HepG2 (cell line): ENCODE measurements around the gene EIF3L. TPM values are rescaled to one million over a fixed set of nuclear protein-coding genes. Genes with fewer than 3 reads are reported as not detected.

Experiments
- ATAC-seq: fragments of 200-7000 bp; cut with Tn5 transposase; 3 replicates; pipeline ENCODE4 v1.9.1; 2020; ENCODE audit warnings: mild to moderate bottlenecking, moderate library complexity
- BruUV-seq: library from RNA; stranded (reverse); fragments of 400-500 nt; replicated peaks from 2 replicates; lab custom pipeline; 2021; lab: Mats Ljungman, UMichigan
- CTCF ChIA-PET: fragments of 300-600 bp; formaldehyde crosslinking; extraction: SDS; loops from one replicate; lab custom pipeline; 2021; ENCODE audit warnings: low total read pairs, inconsistent platforms, low intra/inter-chr PET ratio; lab: Yijun Ruan, JAX
- POLR2A ChIA-PET: fragments of 350-600 bp; sonication (Branson Sonifier 250); formaldehyde crosslinking; loops from one replicate; lab custom pipeline; 2020; ENCODE audit warnings: antibody characterized with exemption, inconsistent platforms; lab: Yijun Ruan, JAX
- DNase-seq: peaks from one replicate; pipeline ENCODE4 v3.0.0-alpha.2; 2015; ENCODE audit warnings: low spot score
- FAIRE-seq: peaks from 3 replicates; lab custom pipeline; 2011; peaks lifted over from hg19 to GRCh38; lab: Jason Lieb, UNC
- H2AFZ ChIP-seq: one replicate; pipeline ENCODE4 v1.6.1; 2011; ENCODE audit warnings: low read length, inconsistent platforms
- H3K27ac ChIP-seq: fragments of 300-600 bp; 3 replicates; pipeline ENCODE4 v1.8.0; 2011; ENCODE audit warnings: mixed run types, mild to moderate bottlenecking, mixed read lengths, low read length, inconsistent platforms; ENCODE audit not compliant: insufficient read depth; ENCODE audit errors: extremely low read length
- H3K27me3 ChIP-seq, 2 experiments: fragments of 200-600 bp in 1 of 2; 2 replicates in 1 of 2; 3 replicates in 1 of 2; pipeline versions ENCODE4 v1.6.0 to v1.8.0; 2011; ENCODE audit warnings: low read length in 2 of 2, mild to moderate bottlenecking in 2 of 2, moderate library complexity in 2 of 2, inconsistent platforms in 1 of 2; ENCODE audit not compliant: insufficient read depth in 2 of 2, control insufficient read depth in 1 of 2
- H3K36me3 ChIP-seq, 2 experiments: fragments of 200-600 bp in 1 of 2; replicated peaks in 1 of 2; 2 replicates in 1 of 2; 3 replicates in 1 of 2; pipeline versions ENCODE4 v1.5.1 to v1.8.0; 2011; ENCODE audit warnings: low read length in 2 of 2, inconsistent platforms in 1 of 2; ENCODE audit not compliant: insufficient read depth in 2 of 2, control insufficient read depth in 1 of 2
- H3K4me1 ChIP-seq: 2 replicates; pipeline ENCODE4 v1.5.1; 2012; ENCODE audit warnings: low read length, inconsistent platforms; ENCODE audit not compliant: insufficient read depth
- H3K4me2 ChIP-seq: 2 replicates; pipeline ENCODE4 v1.6.0; 2011; ENCODE audit warnings: low read depth, low read length, inconsistent platforms
- H3K4me3 ChIP-seq, 3 experiments: fragments of 200-600 bp in 1 of 3; sonication (generic), shearing (Covaris generic) in 1 of 3; replicated peaks in 1 of 3; 2 replicates each; pipeline ENCODE4 v1.5.1; 2011 to 2016; ENCODE audit warnings: low read length in 3 of 3, inconsistent platforms in 2 of 3, low read depth in 2 of 3, mild to moderate bottlenecking in 2 of 3, control low read depth in 1 of 3, mixed read lengths in 1 of 3; ENCODE audit not compliant: insufficient read depth in 1 of 3
- H3K79me2 ChIP-seq: one replicate; pipeline ENCODE4 v1.6.1; 2011; ENCODE audit warnings: low read length, inconsistent platforms; ENCODE audit not compliant: insufficient read depth
- H3K9ac ChIP-seq: 2 replicates; pipeline ENCODE4 v1.6.0; 2011; ENCODE audit warnings: mild to moderate bottlenecking, low read depth, low read length, inconsistent platforms; ENCODE audit not compliant: insufficient read depth
- H3K9me3 ChIP-seq: 2 replicates; pipeline ENCODE4 v1.5.1; 2012; ENCODE audit warnings: mild to moderate bottlenecking, low read length
- H4K20me1 ChIP-seq: 2 replicates; pipeline ENCODE4 v1.6.0; 2011; ENCODE audit warnings: inconsistent platforms, mild to moderate bottlenecking, low read length, moderate library complexity; ENCODE audit not compliant: insufficient read depth
- AGO2 ChIP-seq: fragments of 200-400 bp; formaldehyde crosslinking; optimal IDR thresholded peaks from 2 replicates; pipeline ENCODE3; 2017; ENCODE audit warnings: mild to moderate bottlenecking, low read depth, low read length, moderate library complexity
- BRD4 ChIP-seq: sonication (generic); formaldehyde crosslinking; IDR thresholded peaks from 2 replicates; pipeline ENCODE4 v1.4.0; 2020; ENCODE audit warnings: missing genetic modification reagents
- CEBPG ChIP-seq: IDR thresholded peaks from 2 replicates; pipeline ENCODE4 v1.6.1; 2016
- PAX8 ChIP-seq: sonication (generic); formaldehyde crosslinking; IDR thresholded peaks from 2 replicates; pipeline ENCODE4 v1.8.0; 2022; ENCODE audit warnings: mild to moderate bottlenecking, missing genetic modification reagents, borderline replicate concordance
- PTBP1 ChIP-seq: fragments of 200-400 bp; formaldehyde crosslinking; IDR thresholded peaks from 2 replicates; pipeline ENCODE4 v1.6.1; 2018; ENCODE audit warnings: low read length, low read depth; ENCODE audit not compliant: poor library complexity, severe bottlenecking
- RELA ChIP-seq: sonication (generic); formaldehyde crosslinking; IDR thresholded peaks from 2 replicates; pipeline ENCODE4 v1.4.0; 2020; ENCODE audit warnings: missing genetic modification reagents
- SP4 ChIP-seq: sonication (generic); formaldehyde crosslinking; IDR thresholded peaks from 2 replicates; pipeline ENCODE4 v1.8.1; 2023; ENCODE audit warnings: mild to moderate bottlenecking, missing genetic modification reagents
- ZNF282 ChIP-seq: fragments of 450-650 bp; IDR thresholded peaks from 2 replicates; pipeline ENCODE4 v1.6.1; 2018; ENCODE audit not compliant: partially characterized antibody
- whole genome bisulfite sequencing: methylation state at CpG from one replicate; pipeline ENCODE4 v1.1.6; 2017; ENCODE audit warnings: low lambda C conversion rate; 5-methylcytosine and 5-hydroxymethylcytosine counted together
- in situ Hi-C: cut with HindIII; loops from 2 replicates; pipeline ENCODE4 v1.10.0; 2017; ENCODE audit warnings: low pct_unique_long_range_greater_than_20kb; ENCODE audit not compliant: extremely low pct_ligation_motif_present
- intact Hi-C: fragments of 100-400 bp; cut with micrococcal nuclease; formaldehyde crosslinking; loops from one replicate; pipeline ENCODE4 v1.10.0; 2022; ENCODE audit not compliant: unreplicated experiment
- polyA plus RNA-seq, 8 experiments: library from polyadenylated mRNA; depleted of rRNA in 3 of 8; stranded (reverse) in 7 of 8; unstranded in 1 of 8; fragments of >200 nt; fragmentation: Illumina TruSeq in 4 of 8; extraction: Trizol in 4 of 8; gene quantifications; 2 replicates each; pipeline versions ENCODE4 v1.2.1 to v1.2.3, GENCODE V29; 2011 to 2016; ENCODE audit warnings: low read depth in 4 of 8, missing spikeins in 1 of 8, mixed read lengths in 1 of 8; ENCODE audit not compliant: insufficient read depth in 1 of 8
- total RNA-seq, 5 experiments: library from RNA; depleted of rRNA; stranded (reverse); fragments of >200 nt; fragmentation: Illumina TruSeq; extraction: Trizol; gene quantifications; 2 replicates each; pipeline ENCODE4 v1.2.3, GENCODE V29; 2016; ENCODE audit warnings: low read depth in 1 of 5
- TF ChIP-seq, protein P1 (sequence below): IDR thresholded peaks from 2 replicates; pipeline ENCODE4 v1.6.1; 2016; ENCODE audit warnings: low read depth, borderline replicate concordance
- TF ChIP-seq, protein P2 (sequence below): sonication (generic); formaldehyde crosslinking; IDR thresholded peaks from 2 replicates; pipeline ENCODE4 v1.4.0; 2020; ENCODE audit warnings: missing genetic modification reagents
- TF ChIP-seq, protein P3 (sequence below): sonication (generic); formaldehyde crosslinking; IDR thresholded peaks from 2 replicates; pipeline ENCODE4 v1.8.0; 2022; ENCODE audit warnings: mild to moderate bottlenecking, missing genetic modification reagents, moderate library complexity
- TF ChIP-seq, protein P4 (sequence below): sonication (generic); formaldehyde crosslinking; IDR thresholded peaks from 2 replicates; pipeline ENCODE4 v1.9.0; 2022; ENCODE audit warnings: low read depth, missing genetic modification reagents

Gene EIF3L
- total and polyA plus RNA-seq, 2 of the 13 experiments (the other 11 are each of a cell fraction or from before 2014, with no cell fraction given) = 514 to 793 TPM

DNA sequence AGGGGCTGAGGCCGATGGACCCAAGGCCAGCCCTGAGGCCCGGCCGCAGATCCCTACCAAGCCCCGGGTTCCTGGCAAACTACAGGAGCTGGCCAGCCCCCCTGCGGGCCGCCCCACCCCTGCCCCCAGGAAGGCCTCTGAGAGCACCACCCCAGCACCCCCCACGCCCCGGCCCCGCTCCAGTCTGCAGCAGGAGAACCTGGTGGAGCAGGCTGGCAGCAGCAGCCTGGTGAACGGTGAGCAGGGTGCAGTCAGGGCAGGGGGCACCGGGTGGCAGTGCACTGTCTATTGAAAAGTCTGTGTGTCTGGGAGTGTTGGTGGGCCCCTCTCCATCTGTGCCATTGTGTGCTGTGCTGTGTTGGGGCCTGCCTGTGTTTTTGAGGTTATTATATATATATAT, 73.0 kb downstream of the EIF3L start:
- Histone ChIP-seq H3K27me3 (no peaks in the 10 kb centered on the region), H3K9ac (no peak overlapping the region), H3K27ac (no peak overlapping the region), H3K4me2 (no peak overlapping the region), H3K4me1 (no peaks in the 10 kb centered on the region; the same call in 1 of the 2 replicates), H3K4me3 (no peak overlapping the region), H4K20me1 (no peaks in the 10 kb centered on the region), H3K9me3 (no peaks in the 10 kb centered on the region), H3K36me3 (peaks cover 20 to 46% of the 10 kb centered on the region in 2 experiments; a peak in 4 of 5 replicates), H3K79me2 (no peaks in the 10 kb centered on the region), H2AFZ (no peak overlapping the region)
- TF ChIP-seq PAX8 (CRISPR knock-in tag) = no peak
- TF ChIP-seq BRD4 = no peak
- TF ChIP-seq ZNF282 = no peak
- TF ChIP-seq AGO2 = peak; percentile 5
- intact Hi-C loops = no loop called here
- ChIA-PET POLR2A (interaction anchor here (0.6 to 0.7 kb wide), 2 partner anchors 10 to 60 kb away, joined by 3 read pairs; no protein-coding TSS in a partner anchor), CTCF (no interaction called here)
- in situ Hi-C loops = no loop called here
- BruUV-seq = no TSS peak
- DNase-seq (no peak), FAIRE-seq (no peak), ATAC-seq (no peak; the same call in 2 of the 3 replicates)
- WGBS = 100% methylated on average over 1 of the region's 11 CpGs

DNA sequence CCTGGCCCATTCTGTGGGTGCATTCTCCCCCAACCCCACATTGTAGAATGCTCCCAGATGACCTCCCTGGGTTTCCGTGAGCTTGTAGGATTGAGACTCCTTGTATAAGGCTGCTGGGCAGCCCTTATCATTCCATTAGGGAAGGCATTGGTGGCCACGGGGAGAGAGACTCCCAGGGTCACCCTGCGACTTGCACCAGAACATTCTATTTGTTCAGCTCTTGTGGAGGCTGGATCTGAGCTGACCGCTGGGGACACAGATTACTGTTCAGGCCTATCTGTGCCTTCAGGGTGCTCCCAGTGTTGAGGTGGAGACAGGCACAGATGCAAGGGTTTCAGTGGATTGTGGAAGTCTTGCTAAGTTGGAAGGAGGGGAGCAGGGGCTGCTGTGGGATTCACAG, 74.7 kb downstream of the EIF3L start:
- CTCF ChIA-PET = no interaction called here

More for the DNA sequence above, 74.7 kb downstream of the EIF3L start:
- peaks cover 21 to 37% of the 10 kb centered on the region in 2 experiments; a peak in 4 of 5 replicates for H3K36me3 ChIP-seq
- H3K9me3 ChIP-seq = no peaks in the 10 kb centered on the region
- no peak overlapping the region for H3K4me3 ChIP-seq
- no peaks in the 10 kb centered on the region for H3K4me1 ChIP-seq
- no TSS peak for BruUV-seq
- no peak overlapping the region for H3K9ac ChIP-seq
- no peak overlapping the region for H2AFZ ChIP-seq
- H3K27ac ChIP-seq = no peak overlapping the region
- no peaks in the 10 kb centered on the region for H3K79me2 ChIP-seq
- WGBS = 100% methylated on average over 4 of the region's 4 CpGs
- no peak overlapping the region for H3K4me2 ChIP-seq
- ATAC-seq = no peak
- FAIRE-seq = no peak
- POLR2A ChIA-PET = no interaction called here
- no peak for DNase-seq
- intact Hi-C loops (no loop called here), in situ Hi-C loops (no loop called here)
- H4K20me1 ChIP-seq = no peaks in the 10 kb centered on the region
- no peaks in the 10 kb centered on the region for H3K27me3 ChIP-seq
- no peak for TF ChIP-seq SP4 (CRISPR knock-in tag)
- no peak for TF ChIP-seq PTBP1
- TF ChIP-seq, protein P1, sequence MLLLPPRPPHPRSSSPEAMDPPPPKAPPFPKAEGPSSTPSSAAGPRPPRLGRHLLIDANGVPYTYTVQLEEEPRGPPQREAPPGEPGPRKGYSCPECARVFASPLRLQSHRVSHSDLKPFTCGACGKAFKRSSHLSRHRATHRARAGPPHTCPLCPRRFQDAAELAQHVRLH (CRISPR knock-in tag) = no peak
- TF ChIP-seq, protein P2, sequence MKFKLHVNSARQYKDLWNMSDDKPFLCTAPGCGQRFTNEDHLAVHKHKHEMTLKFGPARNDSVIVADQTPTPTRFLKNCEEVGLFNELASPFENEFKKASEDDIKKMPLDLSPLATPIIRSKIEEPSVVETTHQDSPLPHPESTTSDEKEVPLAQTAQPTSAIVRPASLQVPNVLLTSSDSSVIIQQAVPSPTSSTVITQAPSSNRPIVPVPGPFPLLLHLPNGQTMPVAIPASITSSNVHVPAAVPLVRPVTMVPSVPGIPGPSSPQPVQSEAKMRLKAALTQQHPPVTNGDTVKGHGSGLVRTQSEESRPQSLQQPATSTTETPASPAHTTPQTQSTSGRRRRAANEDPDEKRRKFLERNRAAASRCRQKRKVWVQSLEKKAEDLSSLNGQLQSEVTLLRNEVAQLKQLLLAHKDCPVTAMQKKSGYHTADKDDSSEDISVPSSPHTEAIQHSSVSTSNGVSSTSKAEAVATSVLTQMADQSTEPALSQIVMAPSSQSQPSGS (CRISPR knock-in tag) = no peak
- no peak for TF ChIP-seq CEBPG
- TF ChIP-seq, protein P3, sequence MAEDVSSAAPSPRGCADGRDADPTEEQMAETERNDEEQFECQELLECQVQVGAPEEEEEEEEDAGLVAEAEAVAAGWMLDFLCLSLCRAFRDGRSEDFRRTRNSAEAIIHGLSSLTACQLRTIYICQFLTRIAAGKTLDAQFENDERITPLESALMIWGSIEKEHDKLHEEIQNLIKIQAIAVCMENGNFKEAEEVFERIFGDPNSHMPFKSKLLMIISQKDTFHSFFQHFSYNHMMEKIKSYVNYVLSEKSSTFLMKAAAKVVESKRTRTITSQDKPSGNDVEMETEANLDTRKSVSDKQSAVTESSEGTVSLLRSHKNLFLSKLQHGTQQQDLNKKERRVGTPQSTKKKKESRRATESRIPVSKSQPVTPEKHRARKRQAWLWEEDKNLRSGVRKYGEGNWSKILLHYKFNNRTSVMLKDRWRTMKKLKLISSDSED (CRISPR knock-in tag) = no peak
- TF ChIP-seq, protein P4, sequence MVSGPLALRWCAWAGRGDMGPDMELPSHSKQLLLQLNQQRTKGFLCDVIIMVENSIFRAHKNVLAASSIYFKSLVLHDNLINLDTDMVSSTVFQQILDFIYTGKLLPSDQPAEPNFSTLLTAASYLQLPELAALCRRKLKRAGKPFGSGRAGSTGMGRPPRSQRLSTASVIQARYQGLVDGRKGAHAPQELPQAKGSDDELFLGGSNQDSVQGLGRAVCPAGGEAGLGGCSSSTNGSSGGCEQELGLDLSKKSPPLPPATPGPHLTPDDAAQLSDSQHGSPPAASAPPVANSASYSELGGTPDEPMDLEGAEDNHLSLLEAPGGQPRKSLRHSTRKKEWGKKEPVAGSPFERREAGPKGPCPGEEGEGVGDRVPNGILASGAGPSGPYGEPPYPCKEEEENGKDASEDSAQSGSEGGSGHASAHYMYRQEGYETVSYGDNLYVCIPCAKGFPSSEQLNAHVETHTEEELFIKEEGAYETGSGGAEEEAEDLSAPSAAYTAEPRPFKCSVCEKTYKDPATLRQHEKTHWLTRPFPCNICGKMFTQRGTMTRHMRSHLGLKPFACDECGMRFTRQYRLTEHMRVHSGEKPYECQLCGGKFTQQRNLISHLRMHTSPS (CRISPR knock-in tag) = no peak
- no peak for TF ChIP-seq RELA (CRISPR knock-in tag)
